H54 (cell line): ENCODE results near the gene NIPA2.
"Not testable (repeated sequence)": the region's sequence is repeated elsewhere in the genome, so short reads cannot be mapped to it uniquely, and the experiment has no call there.

Experiments
- DNase-seq: peaks from one replicate; pipeline ENCODE4 v3.0.0; 2011; ENCODE audit warnings: low spot score, mixed read lengths; ENCODE audit not compliant: insufficient read length
- FAIRE-seq: peaks from 3 replicates; lab custom pipeline; 2011; peaks lifted over from hg19 to GRCh38; lab: Jason Lieb, UNC
- POLR2A ChIP-seq: IDR thresholded peaks from 2 replicates; pipeline ENCODE4 v1.6.1; 2011; ENCODE audit warnings: low read depth, mild to moderate bottlenecking, low read length

Gene NIPA2

DNA sequence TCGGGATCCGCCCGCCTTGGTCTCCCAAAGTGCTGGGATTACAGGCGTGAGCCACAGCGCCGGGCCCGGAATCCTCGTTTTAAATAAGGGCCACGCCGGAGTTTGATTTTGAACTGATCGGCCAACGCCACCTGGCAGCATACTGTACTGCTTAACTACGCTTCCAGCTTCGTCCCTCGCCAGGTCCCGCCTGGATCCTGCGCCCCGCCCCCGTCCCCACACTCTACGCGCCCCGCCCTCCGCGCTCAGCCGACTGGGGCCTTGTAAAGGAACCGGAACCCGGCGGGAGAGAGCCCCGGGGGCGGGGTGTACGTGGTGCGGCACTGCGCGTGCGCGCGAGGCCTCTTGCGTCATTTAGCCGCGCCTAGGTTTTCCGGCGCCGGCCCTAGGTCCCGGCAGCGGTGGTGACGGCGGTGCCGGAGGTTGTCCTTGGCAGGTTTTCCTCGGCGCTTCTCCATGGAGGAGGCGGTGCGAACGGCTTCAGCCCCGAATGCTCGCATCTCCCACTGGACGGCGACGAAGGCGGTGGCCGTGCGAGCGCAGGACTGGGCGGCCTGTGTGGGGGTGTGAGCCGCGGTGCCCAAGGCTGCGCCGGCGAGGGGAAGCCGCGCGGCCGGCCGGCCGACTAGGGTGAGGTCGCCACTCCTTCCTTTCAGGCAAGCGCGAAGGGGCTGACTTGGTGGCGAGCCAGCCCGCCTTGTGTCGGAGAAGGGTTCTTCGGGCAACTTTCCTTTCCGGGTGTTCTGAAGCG, at the start of gene NIPA2:
Gene NIPA2 (plus strand): TSS at position 375 of the 751 bp plus-strand sequence. CDS start 13,066 bp downstream, outside the sequence.
- peak; percentile 88 for TF ChIP-seq POLR2A
- peak; percentile 66 for FAIRE-seq
- peak; percentile 92 for DNase-seq

DNA sequence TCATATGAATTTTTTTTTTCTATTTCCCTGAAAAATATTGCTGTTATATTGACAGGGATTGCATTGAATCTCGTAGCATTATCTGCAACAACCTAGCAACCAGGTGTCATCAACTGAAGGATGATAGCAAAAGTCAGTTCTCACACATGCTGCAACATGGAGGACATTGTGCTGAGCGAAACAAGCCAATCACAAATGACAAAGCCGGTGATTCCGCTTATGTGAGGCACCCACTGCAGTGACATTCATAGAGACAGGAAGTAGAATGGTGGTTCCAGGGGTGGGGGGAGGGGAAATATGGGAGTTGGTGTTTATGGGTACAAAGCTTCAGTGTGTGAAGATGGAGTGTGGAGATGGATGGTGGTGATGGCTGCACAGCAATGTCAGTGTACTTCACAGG, 44.4 kb upstream of the NIPA2 start:
- TF ChIP-seq POLR2A = no peak
- FAIRE-seq (no peak), DNase-seq (no peak)

DNA sequence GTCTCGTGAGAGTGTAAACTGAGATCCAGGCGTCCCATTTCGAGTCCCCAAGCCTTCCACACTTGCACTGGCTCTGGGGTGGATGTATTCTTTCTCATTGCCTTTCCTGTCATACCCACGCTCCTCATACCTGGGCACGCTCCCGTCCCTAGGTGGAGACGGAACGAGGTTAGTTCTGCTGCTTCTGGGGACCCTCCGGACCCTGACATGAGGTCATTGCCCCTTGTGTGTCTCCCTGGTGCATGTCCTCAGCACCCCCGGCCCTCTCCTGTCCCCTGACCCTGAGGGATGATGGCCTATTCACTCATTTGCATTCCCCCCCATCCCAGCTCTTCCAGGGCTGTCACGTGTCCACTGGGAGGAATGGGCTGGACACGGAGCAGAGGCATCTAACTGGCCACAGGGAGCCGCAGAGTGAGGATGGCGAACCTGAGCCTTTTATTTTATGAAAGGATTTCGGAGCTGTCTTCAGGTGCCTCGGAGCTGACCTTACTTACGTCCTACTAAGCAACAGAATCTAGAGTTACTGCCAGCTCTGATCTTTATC, 43.8 kb upstream of the NIPA2 start:
- TF ChIP-seq POLR2A = no peak
- DNase-seq (no peak), FAIRE-seq (no peak)

DNA sequence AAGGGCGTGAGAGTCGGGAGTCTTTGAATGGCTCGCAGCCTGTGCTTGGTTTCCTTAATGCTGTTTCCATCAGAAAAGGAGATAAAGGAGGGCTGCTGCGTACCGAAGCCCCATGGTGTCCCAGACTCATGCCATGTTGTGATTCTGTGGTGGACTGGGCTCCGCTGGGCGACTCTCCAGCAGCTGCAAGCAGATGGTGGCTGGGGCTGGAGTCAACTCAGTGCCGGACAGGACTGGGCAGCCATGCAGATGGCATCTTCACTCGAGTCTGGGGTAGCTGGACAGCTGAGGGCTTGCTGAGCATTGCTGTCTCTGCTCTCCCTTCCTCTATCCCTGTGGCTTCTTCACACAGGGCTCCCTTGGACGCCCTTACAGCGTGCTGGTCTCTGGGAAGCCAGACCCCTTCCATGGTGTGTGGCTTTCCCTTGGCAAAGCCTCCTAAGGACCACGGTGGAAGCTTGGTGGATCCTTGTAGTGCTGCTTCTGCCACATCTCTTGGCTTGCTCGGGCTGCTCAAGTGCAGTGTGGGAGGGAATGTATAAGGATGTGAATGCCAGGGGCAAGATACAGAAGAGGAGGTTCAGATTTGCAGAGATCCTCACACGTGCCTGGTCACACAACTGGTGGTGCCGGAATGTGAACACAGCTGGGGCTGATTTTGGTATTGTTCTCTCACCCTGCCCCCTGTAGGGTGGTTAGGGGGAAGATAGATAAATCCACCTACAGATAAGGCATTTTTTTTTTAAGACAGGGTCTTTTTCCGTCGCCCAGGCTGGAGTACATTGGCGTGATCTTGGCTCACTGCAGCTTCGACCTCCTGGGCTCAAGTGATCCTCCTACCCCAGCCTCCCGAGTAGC, 43.0 kb upstream of the NIPA2 start:
- TF ChIP-seq POLR2A = no peak
- DNase-seq = no peak
- no peak for FAIRE-seq

DNA sequence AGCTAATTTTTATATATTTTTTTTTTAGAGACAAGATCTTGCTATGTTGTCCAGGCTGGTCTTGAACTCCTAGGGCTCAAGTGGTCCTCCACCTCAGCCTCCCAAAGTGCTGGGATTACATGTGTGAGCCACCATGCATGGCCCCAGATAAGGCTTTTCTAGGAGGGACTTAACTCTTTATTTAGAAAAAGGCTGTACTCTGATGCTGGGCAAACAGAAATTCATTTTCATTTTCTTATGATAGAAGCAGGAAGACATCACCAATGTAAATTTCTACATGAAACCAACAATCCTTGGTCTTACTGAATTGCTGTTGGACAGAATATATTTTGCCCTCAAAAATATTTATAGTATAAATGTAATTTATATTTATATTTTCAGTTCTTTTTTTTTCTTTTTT, 42.4 kb upstream of the NIPA2 start:
- DNase-seq = no peak
- no peak for FAIRE-seq
- no peak for TF ChIP-seq POLR2A

DNA sequence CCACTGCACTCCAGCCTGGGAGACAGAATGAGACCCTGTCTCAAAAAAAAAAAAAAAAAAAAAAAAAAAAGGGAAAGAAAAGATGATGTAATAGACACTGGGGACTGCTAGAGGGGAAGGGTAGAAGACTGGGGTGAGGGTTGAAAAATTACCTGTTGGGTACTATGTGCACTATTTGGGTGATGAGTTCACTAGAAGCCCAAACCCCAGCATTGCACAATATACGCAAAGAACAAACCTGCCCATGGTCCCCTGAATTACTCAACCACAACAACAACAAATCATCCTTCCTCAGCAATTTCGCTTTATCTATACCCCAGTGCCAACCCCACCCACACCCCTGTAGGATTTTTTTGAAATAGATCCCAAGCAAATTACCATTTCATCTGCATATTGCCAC, 38.6 kb upstream of the NIPA2 start:
- DNase-seq (no peak), FAIRE-seq (no peak)
- no peak for TF ChIP-seq POLR2A

DNA sequence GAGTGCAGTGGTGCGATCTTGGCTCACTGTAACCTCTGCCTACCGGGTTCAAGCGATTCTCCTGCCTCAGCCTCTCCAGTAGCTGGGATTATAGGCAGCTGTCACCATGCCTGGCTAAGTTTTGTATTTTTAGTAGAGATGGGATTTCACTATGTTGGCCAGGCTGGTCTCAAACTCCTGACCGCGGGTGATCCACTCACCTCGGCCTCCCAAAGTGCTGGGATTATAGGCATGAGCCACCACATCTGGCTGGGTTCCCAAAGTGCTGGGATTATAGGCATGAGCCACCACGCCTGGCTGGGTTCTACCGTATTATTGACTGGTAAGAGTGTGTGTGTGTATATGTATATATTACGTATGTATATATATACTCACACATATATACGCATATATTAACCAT, 35.5 kb upstream of the NIPA2 start:
- not testable (repeated sequence) for DNase-seq, FAIRE-seq

DNA sequence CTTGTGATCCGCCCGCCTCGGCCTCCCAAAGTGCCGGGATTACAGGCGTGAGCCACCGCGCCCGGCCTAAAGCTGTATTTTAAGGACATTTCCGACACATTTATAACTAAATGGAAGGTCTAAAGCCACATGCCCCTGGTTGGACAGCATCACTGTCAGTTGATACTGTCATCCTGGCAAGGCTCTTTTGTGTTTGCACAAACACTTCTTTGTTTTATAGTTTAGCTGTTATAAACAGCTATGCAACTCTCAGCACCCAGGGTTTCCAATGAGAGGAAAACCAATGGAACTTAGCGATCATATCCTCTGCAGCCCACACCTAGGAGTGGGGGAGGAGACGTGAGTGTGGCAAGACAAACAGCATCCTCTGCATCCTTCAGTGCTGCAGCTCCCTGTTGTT, 32.3 kb upstream of the NIPA2 start:
- no peak for FAIRE-seq
- no peak for TF ChIP-seq POLR2A
- no peak for DNase-seq

DNA sequence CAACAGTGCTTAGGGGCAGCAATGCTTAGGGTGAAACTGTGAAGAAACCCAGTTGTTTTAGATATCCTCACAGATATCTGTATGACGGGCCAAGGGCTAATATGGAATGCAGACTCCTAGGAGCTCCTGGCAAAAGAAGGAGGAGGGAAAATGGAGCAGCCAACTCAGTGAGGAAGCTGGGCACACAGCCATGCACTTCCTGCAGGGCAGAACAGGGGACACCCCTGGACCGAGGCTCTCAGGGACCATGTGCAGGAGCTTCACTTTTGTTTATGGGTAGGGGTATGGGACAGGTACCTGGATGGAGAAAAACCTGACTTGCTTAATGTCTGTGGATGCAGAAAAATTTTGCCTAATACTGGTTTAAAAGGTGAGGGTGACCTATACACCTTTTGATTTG, 31.8 kb upstream of the NIPA2 start:
- no peak for DNase-seq
- TF ChIP-seq POLR2A = no peak
- FAIRE-seq = no peak

DNA sequence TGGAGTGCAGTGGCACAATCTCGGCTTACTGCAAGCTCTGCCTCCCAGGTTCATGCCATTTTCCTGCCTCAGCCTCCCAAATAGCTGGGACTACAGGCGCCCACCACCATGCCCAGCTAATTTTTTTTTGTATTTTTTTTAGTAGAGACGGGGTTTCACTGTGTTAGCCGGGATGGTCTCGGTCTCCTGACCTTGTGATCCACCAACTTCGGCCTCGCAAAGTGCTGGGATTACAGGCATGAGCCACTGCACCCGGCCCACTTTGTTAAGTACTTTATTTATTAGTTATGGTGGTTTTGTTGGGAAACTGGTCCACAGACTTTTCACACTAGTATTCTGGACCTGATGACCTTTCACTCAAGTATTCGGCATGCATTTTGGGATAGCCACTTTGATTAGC, 30.6 kb upstream of the NIPA2 start:
- not testable (repeated sequence) for DNase-seq

DNA sequence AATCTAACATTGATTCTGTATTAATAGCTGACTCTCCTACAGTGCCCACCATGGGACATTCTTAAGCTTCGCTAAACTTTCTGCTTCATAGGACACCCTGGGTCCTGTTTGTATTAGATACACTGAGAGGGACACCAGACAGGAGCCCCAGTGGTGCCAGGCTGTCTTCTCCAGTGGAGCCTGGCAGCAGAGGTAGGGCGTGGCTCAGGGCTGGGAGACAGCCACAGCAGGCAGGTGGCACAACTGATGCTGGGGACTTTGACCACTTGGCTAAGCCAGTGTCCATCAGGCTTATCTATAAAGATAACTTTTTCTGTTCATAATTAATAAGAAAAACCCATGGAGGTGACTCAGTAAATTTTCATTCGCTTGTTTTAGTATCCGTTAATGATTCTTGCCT, 30.2 kb upstream of the NIPA2 start:
- FAIRE-seq = no peak
- no peak for TF ChIP-seq POLR2A

More for the DNA sequence above, 30.6 kb upstream of the NIPA2 start:
- not testable (repeated sequence) for FAIRE-seq

DNA sequence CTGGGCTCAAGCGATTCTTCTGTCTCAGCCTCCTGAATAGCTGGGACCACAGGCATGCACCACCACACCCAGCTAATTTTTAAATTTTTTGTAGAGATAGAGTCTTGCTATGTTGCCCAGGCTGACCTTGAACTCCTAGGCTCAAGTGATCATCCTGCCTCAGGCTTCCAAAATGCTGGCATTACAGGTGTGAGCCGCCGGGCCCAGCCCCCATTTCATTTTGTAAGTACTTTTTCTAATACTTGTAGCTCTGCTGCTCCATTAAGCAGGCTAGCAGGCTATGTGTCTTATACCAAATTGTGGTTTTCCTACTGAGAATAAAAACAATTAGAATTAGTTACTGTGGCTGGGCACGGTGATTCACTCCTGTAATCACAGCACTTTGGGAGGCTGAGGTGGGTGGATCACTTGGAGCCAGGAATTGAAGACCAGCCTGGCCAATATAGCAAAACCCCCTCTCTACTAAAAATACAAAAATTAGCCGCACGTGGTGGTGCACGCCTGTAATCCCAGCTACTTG, 29.6 kb upstream of the NIPA2 start:
- no peak for TF ChIP-seq POLR2A
- no peak for FAIRE-seq

More for the DNA sequence above, 30.2 kb upstream of the NIPA2 start:
- DNase-seq = no peak

DNA sequence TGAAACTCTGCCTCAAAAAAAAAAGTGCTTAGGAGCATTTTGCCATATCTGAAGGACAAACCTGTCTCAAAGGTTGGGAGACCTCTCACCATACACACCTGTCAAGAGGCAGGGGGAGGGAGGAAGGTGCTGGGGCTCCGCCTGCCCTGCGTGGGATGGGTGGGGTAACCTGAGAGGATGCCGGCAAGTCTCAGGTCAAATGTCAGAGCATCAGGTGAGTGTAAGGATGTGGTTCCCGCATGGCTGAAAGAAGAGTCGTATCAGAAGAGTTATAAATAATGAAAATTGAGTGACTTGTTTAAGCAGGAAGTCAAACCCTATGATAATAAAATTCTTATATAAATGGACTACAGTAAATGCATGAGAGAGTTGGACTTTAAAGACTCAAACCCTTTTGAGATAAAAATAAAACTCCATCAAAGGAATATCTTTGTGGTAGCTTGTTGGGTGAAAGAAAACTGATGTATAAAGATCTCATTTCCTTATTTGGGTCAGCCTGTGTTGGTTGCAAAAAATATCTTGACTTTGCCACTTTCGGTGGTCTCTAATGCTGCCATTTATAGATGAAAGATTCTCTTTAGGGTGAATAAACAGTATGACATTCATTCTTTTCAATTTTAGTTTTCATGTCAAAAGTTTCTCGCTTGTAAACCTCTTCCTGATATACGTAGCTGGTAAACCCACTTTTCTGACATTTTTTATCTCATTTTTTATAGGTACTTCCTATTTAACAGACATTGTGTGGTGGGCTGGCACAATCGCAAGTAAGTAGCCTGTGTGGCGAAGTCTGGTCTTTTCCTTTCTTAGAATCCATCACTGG, 28.2 kb upstream of the NIPA2 start:
- no peak for DNase-seq
- no peak for TF ChIP-seq POLR2A
- FAIRE-seq = no peak

More for the DNA sequence above, 29.6 kb upstream of the NIPA2 start:
- DNase-seq = no peak
